PC-3 (cell line): Measurements from ENCODE around the gene CLDN22. TPM values are rescaled to one million over a fixed set of nuclear protein-coding genes. Genes with fewer than 3 reads are reported as not detected.

Experiments
- ATAC-seq: fragments of 200-7000 bp; cut with Tn5 transposase; 2 replicates; pipeline ENCODE4 v1.9.1; 2020; ENCODE audit warnings: mild to moderate bottlenecking, moderate library complexity
- BruUV-seq: library from RNA; stranded (reverse); fragments of 400-500 nt; replicated peaks from 2 replicates; lab custom pipeline; 2021; lab: Mats Ljungman, UMichigan
- CTCF ChIA-PET: fragments of 300-600 bp; sonication (Branson Sonifier 250); formaldehyde crosslinking; loops from one replicate; lab custom pipeline; 2022; ENCODE audit warnings: antibody characterized with exemption; lab: Charles Lee
- POLR2A ChIA-PET: fragments of 300-600 bp; sonication (Branson Sonifier 250); formaldehyde crosslinking; loops from one replicate; lab custom pipeline; 2022; ENCODE audit warnings: antibody characterized with exemption; ENCODE audit not compliant: unreplicated experiment; lab: Charles Lee
- DNase-seq: peaks from one replicate; pipeline ENCODE4 v3.0.0-alpha.2; 2015
- H2AFZ ChIP-seq: fragments of 300-600 bp; sonication (generic); 2 replicates; pipeline ENCODE4 v1.6.0; 2016; ENCODE audit warnings: antibody characterized with exemption, low read length
- H3F3A ChIP-seq: fragments of 300-600 bp; sonication (generic); one replicate; pipeline ENCODE4 v1.6.0; 2017; ENCODE audit warnings: antibody characterized with exemption, low read length, control low read depth, mild to moderate bottlenecking; ENCODE audit not compliant: unreplicated experiment
- H3K27ac ChIP-seq: fragments of 300-600 bp; sonication (generic); 2 replicates; pipeline ENCODE4 v1.5.1; 2016; ENCODE audit warnings: mild to moderate bottlenecking, low read length
- H3K27me3 ChIP-seq: fragments of 300-600 bp; sonication (generic); 2 replicates; pipeline ENCODE4 v1.6.1; 2016; ENCODE audit warnings: low read length, mixed read lengths
- H3K36me3 ChIP-seq: fragments of 300-600 bp; sonication (generic); 2 replicates; pipeline ENCODE4 v1.6.1; 2016; ENCODE audit warnings: low read depth, mixed run types, low read length, mixed read lengths
- H3K4me1 ChIP-seq: fragments of 300-600 bp; sonication (generic); 2 replicates; pipeline ENCODE4 v1.5.1; 2016; ENCODE audit warnings: low read length; ENCODE audit not compliant: insufficient read depth
- H3K4me2 ChIP-seq: fragments of 300-600 bp; sonication (generic); 2 replicates; pipeline ENCODE4 v1.6.0; 2016; ENCODE audit warnings: low read length
- H3K4me3 ChIP-seq: fragments of 300-600 bp; sonication (generic); 2 replicates; pipeline ENCODE4 v1.5.1; 2016; ENCODE audit warnings: mild to moderate bottlenecking, low read length, mixed read lengths
- H3K79me2 ChIP-seq: fragments of 300-600 bp; sonication (generic); 2 replicates; pipeline ENCODE4 v1.6.1; 2017; ENCODE audit warnings: low read length, mixed read lengths
- H3K9ac ChIP-seq: fragments of 300-600 bp; sonication (generic); 2 replicates; pipeline ENCODE4 v1.6.0; 2016; ENCODE audit warnings: mild to moderate bottlenecking, low read length
- H3K9me2 ChIP-seq: fragments of 300-600 bp; sonication (generic); replicated peaks from 2 replicates; pipeline ENCODE4 v1.6.1; 2016; ENCODE audit warnings: mixed run types, low read length, mixed read lengths
- H3K9me3 ChIP-seq: fragments of 300-600 bp; sonication (generic); 2 replicates; pipeline ENCODE4 v1.6.1; 2016; ENCODE audit warnings: low read length, mixed read lengths
- H4K20me1 ChIP-seq: fragments of 300-600 bp; sonication (generic); 2 replicates; pipeline ENCODE4 v1.6.1; 2016; ENCODE audit warnings: low read length, mixed read lengths
- CTCF ChIP-seq: fragments of 300-600 bp; sonication (generic); conservative IDR thresholded peaks from 2 replicates; pipeline ENCODE4 v1.5.1; 2017; ENCODE audit warnings: antibody characterized with exemption, low read depth, mild to moderate bottlenecking, low read length
- EZH2 ChIP-seq: fragments of 300-600 bp; sonication (generic); IDR thresholded peaks from one replicate; pipeline ENCODE4 v1.6.1; 2017; ENCODE audit warnings: antibody characterized with exemption, mild to moderate bottlenecking, low read length; ENCODE audit not compliant: unreplicated experiment
- EZH2phosphoT487 ChIP-seq: fragments of 300-600 bp; sonication (generic); IDR thresholded peaks from 2 replicates; pipeline ENCODE4 v1.6.1; 2018; ENCODE audit warnings: mild to moderate bottlenecking, antibody characterized with exemption, low read length, borderline replicate concordance
- intact Hi-C: fragments of 100-400 bp; cut with micrococcal nuclease; formaldehyde crosslinking; loops from 2 replicates; pipeline ENCODE4 v1.9.0; 2023
- total RNA-seq: library from RNA; depleted of rRNA; stranded (reverse); fragments of >200 nt; gene quantifications from 2 replicates; pipeline ENCODE4 v1.2.3, GENCODE V29; 2014

The CLDN22 gene
- total RNA-seq, 1 experiment from 2014 or later = not detected

DNA sequence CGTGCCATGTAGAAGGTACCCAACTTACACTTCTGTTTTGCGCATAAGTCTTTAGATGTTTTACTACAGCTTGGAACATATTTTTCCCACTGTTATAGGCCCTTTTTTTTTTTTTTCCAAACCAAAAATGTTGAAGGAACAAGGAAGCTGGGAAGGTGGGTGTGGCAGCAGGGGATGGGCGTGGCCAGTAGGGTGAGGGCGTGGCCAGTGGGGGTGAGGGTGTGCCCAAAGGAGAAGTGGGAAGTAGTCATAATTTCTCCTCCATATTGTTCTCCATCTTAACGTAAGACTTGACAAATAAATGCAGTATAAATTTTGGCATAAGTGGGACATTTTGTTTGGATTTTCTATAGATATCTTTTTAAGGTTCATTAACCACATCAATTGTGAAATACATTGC lies 30.4 kb downstream of the CLDN22 start:
- no peaks in the 10 kb centered on the region for H3K9me3 ChIP-seq
- ChIA-PET POLR2A (no interaction called here), CTCF (no interaction called here)
- peaks cover 9% of the 10 kb centered on the region; the same call in 1 of the 2 replicates for H3K4me1 ChIP-seq
- H3K79me2 ChIP-seq = no peaks in the 10 kb centered on the region
- no peak overlapping the region for H2AFZ ChIP-seq
- no peak for ATAC-seq
- H3K4me2 ChIP-seq = no peak overlapping the region
- no peak for TF ChIP-seq EZH2phosphoT487
- no peak for TF ChIP-seq CTCF
- TF ChIP-seq EZH2 = no peak
- H3K36me3 ChIP-seq = no peaks in the 10 kb centered on the region
- no TSS peak for BruUV-seq
- no peaks in the 10 kb centered on the region for H3K27me3 ChIP-seq
- H3F3A ChIP-seq = no peaks in the 10 kb centered on the region
- H3K4me3 ChIP-seq = no peak overlapping the region
- intact Hi-C loops = no loop called here
- H4K20me1 ChIP-seq = no peaks in the 10 kb centered on the region
- no peak overlapping the region for H3K9ac ChIP-seq
- DNase-seq = no peak
- no peak overlapping the region for H3K27ac ChIP-seq
- no peaks in the 10 kb centered on the region for H3K9me2 ChIP-seq

- ATAC-seq = no peak
- CTCF ChIA-PET = no interaction called here
- no TSS peak for BruUV-seq
These were observed 31.1 kb downstream of the CLDN22 start for GRCh38 chr4:183288955-183289354.

More at GRCh38 chr4:183288955-183289354, 31.1 kb downstream of the CLDN22 start:
- intact Hi-C loops = no loop called here
- no peaks in the 10 kb centered on the region for H3K79me2 ChIP-seq
- peak; percentile 4 for DNase-seq
- no peaks in the 10 kb centered on the region for H3F3A ChIP-seq
- no peak for TF ChIP-seq EZH2
- TF ChIP-seq CTCF = peak; percentile 25; the same call in 1 of the 2 replicates
- no peak for TF ChIP-seq EZH2phosphoT487
- H3K9ac ChIP-seq = no peak overlapping the region
- no peaks in the 10 kb centered on the region for H3K9me2 ChIP-seq
- H3K27me3 ChIP-seq = no peaks in the 10 kb centered on the region
- H3K4me1 ChIP-seq = peaks cover 16% of the 10 kb centered on the region; the same call in 1 of the 2 replicates
- no peaks in the 10 kb centered on the region for H4K20me1 ChIP-seq
- H3K27ac ChIP-seq = no peak overlapping the region
- POLR2A ChIA-PET = no interaction called here
- H3K9me3 ChIP-seq = no peaks in the 10 kb centered on the region
- H3K36me3 ChIP-seq = peaks cover 6% of the 10 kb centered on the region; the same call in 1 of the 2 replicates
- H2AFZ ChIP-seq = no peak overlapping the region
- H3K4me3 ChIP-seq = no peak overlapping the region
- H3K4me2 ChIP-seq = no peak overlapping the region
